Measurements from ENCODE around the gene MS4A3. TPM values are rescaled to one million over a fixed set of nuclear protein-coding genes. Genes with fewer than 3 reads are reported as not detected.

MS4A3 gene
- 0.19 TPM for total RNA-seq (2013)
- polyA plus RNA-seq: under 1 TPM in 1 of 3 donors, not detected in 2; 0.26 TPM
- polyA minus RNA-seq: 0.56 TPM in 1 of 2 replicates, not detected in the other
- total RNA-seq: 0 to 2.3 (median 0.13) reads per million in 11 experiments

- H3K36me3 ChIP-seq (replicated peaks in 1 of 2; ENCODE audit: control insufficient read depth in 1 of 2, insufficient read depth in 2 of 2, low read length in 2 of 2): no peaks in the 10 kb centered on the region
- H2AFZ ChIP-seq (ENCODE audit: insufficient read depth, low read depth, low read length, poor library complexity, severe bottlenecking): peak within 1 kb of the TSS; percentile 64
- peaks cover 39% of the 10 kb centered on the region for H3K79me2 ChIP-seq (ENCODE audit: insufficient read depth, low read length)
- Mint-ChIP-seq H3K36me3 (no peaks in the 10 kb centered on the region), H3K9me3 (peaks cover 0 to 6% (median 4%) of the 10 kb centered on the region in 7 donors), H3K4me3 (peak within 1 kb of the TSS; percentile 56 to 69), H3K27me3 (ENCODE audit: low read depth in 3 of 3) (no peaks in the 10 kb centered on the region), H3K27ac (peak within 1 kb of the TSS in 5 of 7 donors; percentile 42 to 78 (median 66)), H3K4me1 (peaks cover 55% of the 10 kb centered on the region)
- H3K27ac ChIP-seq (ENCODE audit: low read depth in 1 of 2, low read length in 2 of 2): no peak within 1 kb of the TSS
- no peaks in the 10 kb centered on the region for H3K27me3 ChIP-seq (ENCODE audit: control insufficient read depth in 2 of 2, insufficient read depth in 2 of 2, low read length in 2 of 2)
- H3K9ac ChIP-seq (ENCODE audit: insufficient read depth, low read length, poor library complexity, severe bottlenecking): no peak within 1 kb of the TSS
- H3K4me3 ChIP-seq (replicated peaks in 1 of 3; ENCODE audit: low read depth in 2 of 3, low read length in 3 of 3): peak within 1 kb of the TSS in 2 of 3 experiments; percentile 5 to 54
- peaks cover 40% of the 10 kb centered on the region in 2 donors for H3K4me1 ChIP-seq (ENCODE audit: control insufficient read depth in 1 of 2, insufficient read depth in 2 of 2, low read length in 2 of 2)
- peak; percentile 7 to 38 (median 8) for DNase-seq
- intact Hi-C loops (cut with micrococcal nuclease): no loop called here
- H3K9me3 ChIP-seq (replicated peaks in 1 of 2; ENCODE audit: control insufficient read depth in 1 of 2, insufficient read depth in 1 of 2, low read length in 2 of 2): no peaks in the 10 kb centered on the region
- peak within 1 kb of the TSS; percentile 68 for H3K4me2 ChIP-seq (replicated peaks; ENCODE audit: extremely low read depth, low read length, poor library complexity, severe bottlenecking)
- 0% methylated on average over 1 of the region's 8 CpGs for WGBS (ENCODE audit: insufficient coverage)
- no peaks in the 10 kb centered on the region for H4K20me1 ChIP-seq (ENCODE audit: insufficient read depth, low read length)
- no peak for TF ChIP-seq CTCF (IDR thresholded peaks at IDR 0.05)
These were observed at the start of gene MS4A3 for GRCh38 chr11:60056349-60056969. Gene MS4A3, plus strand, starts transcription at chr11:60056665. Its CDS starts 4,496 bp downstream, at chr11:60061161.

- Mint-ChIP-seq H3K4me1 (peaks cover 2% of the 10 kb centered on the region), H3K4me3 (no peak within 1 kb of the TSS), H3K27ac (no peak within 1 kb of the TSS), H3K36me3 (peaks cover 0 to 4% of the 10 kb centered on the region in 2 donors), H3K27me3 (ENCODE audit: low read depth in 3 of 3) (peaks cover 0 to 3% (median 0%) of the 10 kb centered on the region in 3 donors), H3K9me3 (peaks cover 0 to 13% (median 4%) of the 10 kb centered on the region in 7 donors)
- Histone ChIP-seq H3K27ac (ENCODE audit: low read depth in 1 of 2, low read length in 2 of 2) (no peak within 1 kb of the TSS), H3K4me2 (replicated peaks; ENCODE audit: extremely low read depth, low read length, poor library complexity, severe bottlenecking) (no peak within 1 kb of the TSS), H3K9me3 (replicated peaks in 1 of 2; ENCODE audit: control insufficient read depth in 1 of 2, insufficient read depth in 1 of 2, low read length in 2 of 2) (peaks cover 0 to 10% of the 10 kb centered on the region in 2 donors), H3K36me3 (replicated peaks in 1 of 2; ENCODE audit: control insufficient read depth in 1 of 2, insufficient read depth in 2 of 2, low read length in 2 of 2) (no peaks in the 10 kb centered on the region), H2AFZ (ENCODE audit: insufficient read depth, low read depth, low read length, poor library complexity, severe bottlenecking) (no peak within 1 kb of the TSS), H3K79me2 (ENCODE audit: insufficient read depth, low read length) (no peaks in the 10 kb centered on the region), H4K20me1 (ENCODE audit: insufficient read depth, low read length) (no peaks in the 10 kb centered on the region), H3K4me1 (ENCODE audit: control insufficient read depth in 1 of 2, insufficient read depth in 2 of 2, low read length in 2 of 2) (no peaks in the 10 kb centered on the region), H3K27me3 (ENCODE audit: control insufficient read depth in 2 of 2, insufficient read depth in 2 of 2, low read length in 2 of 2) (no peaks in the 10 kb centered on the region), H3K9ac (ENCODE audit: insufficient read depth, low read length, poor library complexity, severe bottlenecking) (no peak within 1 kb of the TSS), H3K4me3 (replicated peaks in 1 of 3; ENCODE audit: low read depth in 2 of 3, low read length in 3 of 3) (no peak within 1 kb of the TSS)
- intact Hi-C loops (cut with micrococcal nuclease): no loop called here
- DNase-seq: no peak
- TF ChIP-seq CTCF (IDR thresholded peaks at IDR 0.05): no peak
- 100% methylated on average over 1 of the region's 1 CpG for WGBS (ENCODE audit: insufficient coverage)
These were observed 39.6 kb upstream of the MS4A3 start, which contains the start of gene OOSP4B for GRCh38 chr11:60016881-60017280. Gene OOSP4B, plus strand, starts transcription at chr11:60017181.

All from CD14-positive monocyte (primary cell).